CD4-positive, alpha-beta T cell treated with Interleukin-17A for 1 hour (primary cell): ENCODE measurements around the gene ZNF432.
"Not testable (repeated sequence)": the region's sequence is repeated elsewhere in the genome, so short reads cannot be mapped to it uniquely, and the experiment has no call there.

ENCODE experiments used
- DNase-seq: peaks from one replicate; pipeline ENCODE4 v3.0.0-alpha.2; 2020

ZNF432 gene

DNA sequence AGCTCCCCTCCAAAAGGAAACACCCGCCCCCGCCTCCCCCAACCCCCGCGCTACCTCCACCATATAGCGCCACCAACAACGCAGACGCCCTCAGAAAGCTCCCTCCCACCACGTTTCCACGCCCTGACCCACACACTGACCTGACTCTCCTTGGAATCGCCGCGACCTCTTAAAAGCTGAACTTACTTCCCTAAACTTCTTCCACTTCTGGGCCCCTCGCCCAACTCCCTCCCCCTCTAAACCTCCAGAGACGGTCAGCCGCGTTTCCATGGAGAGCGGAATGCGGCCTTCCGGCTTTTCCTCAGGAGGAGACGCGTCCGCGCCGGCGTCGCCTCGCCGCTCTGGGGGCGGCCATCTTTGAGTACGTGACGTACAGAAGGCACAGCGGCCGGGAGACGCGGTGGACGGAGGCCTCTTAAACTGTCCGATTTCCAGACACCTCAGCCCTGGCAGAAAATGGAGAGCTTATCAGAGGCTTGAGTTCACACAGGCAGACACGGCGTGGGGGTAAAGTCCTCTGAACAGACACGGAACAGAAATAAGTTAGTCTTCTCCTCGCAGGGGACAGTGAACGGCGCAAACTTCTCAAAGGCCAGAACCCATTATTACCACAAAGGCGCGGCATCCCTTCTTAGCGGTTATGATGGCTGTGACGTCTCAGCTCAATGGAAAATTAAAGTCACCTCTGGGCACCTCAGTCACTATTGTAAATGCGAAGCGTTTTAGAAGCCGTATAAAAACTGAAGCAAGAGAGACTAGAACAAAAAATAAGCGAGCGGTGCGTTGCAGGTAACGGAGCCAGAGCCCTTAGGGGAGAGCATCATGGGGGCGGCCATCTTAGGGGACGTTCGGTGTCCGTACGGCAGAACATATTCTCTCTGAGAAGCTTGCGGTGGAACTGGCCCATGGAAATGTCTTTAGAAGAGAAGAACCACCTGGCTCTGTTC is at the start of gene ZNF432:
Gene ZNF432 (minus strand): TSS at position 284 of the 947 bp plus-strand sequence. CDS start 1,970 bp downstream, outside the sequence.
- peak; percentile 88 for DNase-seq

DNA sequence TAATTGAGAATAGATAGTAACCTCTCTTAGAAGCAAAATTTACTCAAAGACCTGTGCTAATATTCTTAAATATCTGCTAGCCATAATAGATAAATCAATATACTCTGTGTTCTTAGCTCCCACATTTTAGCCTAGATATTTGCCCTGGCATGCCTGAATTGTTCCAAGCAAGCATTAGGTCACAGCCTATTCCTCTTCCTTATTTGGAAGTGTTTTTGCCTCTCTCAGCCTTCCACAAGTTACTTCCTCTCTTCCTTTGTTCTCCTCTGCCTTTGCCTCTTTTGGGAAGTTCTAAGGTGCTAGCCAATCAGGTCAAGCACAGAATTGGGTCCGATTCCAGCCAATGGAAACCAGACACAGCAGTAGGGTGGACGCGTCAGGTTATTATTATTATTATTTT is 47.8 kb upstream of the ZNF432 start:
- DNase-seq: not testable (repeated sequence)

DNA sequence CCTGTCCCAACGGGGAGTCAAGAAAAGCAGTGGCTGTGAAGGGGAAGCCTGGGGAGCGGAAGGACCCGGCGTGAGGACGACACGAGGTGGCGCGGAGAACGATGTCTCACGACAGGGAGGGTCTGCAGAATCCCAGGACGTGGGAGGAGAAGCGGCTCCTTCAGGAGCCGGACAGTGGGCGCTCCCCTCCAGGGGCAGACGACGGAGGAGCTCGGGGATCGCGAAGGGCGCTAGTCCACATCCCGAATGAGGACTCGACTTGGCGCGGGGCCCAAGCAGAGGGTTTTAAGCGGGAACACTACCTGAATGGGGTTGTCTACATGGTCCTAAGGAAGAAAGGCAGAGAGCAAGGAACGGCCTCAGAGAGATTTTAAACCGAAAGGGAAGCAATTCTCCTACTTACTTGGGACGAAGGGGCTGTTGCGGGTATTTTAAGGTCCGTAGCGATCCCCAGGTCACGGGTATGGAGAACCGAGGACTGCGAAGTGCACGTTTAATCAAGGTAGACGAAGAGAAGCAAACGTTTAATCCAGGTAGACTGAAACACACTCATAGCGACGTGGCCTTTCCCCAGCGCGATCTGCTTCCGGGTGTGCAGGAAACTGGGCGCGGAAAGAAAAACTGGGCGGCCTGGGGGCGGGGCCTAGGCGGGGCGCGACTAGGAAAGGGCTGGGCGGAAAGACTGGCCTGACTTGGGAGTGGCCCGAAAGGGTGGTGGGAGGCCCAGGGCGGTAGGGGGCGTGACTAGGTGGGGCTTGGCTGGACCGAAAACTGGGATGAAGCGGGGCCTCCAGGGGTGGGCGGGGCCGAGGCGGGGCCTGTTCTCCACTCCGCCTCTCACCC is 46.8 kb upstream of the ZNF432 start, which contains the start of gene ZNF841:
Gene ZNF841 (minus strand): TSS at position 594 of the 843 bp plus-strand sequence. CDS start 10,964 bp downstream, outside the sequence.
- DNase-seq: peak; percentile 92

DNA sequence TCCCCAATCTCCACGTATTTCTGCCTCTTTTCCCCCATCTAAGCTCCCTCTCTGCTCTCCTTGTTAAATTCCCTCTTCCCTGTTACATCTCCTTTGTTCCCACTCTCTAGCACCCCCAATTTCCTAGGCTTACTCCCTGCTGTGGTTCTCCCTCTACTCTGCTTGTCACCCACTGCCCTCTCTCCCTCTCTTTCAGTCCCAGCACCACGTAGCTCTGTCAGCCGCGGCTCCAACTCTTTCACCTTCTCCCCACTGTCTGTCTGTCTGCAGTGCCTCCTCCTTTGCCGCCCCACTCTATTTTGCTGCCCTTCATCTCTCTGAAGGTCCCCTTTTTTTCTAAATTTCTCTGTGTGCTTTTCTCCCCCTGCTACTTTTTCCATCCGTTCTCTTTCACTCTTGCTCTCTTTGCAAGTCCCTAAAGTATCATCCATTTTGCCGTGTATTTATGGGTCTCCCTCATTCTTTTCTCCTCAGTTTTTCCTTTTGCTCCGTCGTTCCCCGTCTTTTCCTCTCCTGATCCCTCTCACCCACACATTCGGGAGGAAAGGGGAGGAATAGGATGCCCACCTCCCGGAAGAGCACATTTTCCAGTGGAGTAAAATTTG is 46.0 kb upstream of the ZNF432 start:
- no peak for DNase-seq

DNA sequence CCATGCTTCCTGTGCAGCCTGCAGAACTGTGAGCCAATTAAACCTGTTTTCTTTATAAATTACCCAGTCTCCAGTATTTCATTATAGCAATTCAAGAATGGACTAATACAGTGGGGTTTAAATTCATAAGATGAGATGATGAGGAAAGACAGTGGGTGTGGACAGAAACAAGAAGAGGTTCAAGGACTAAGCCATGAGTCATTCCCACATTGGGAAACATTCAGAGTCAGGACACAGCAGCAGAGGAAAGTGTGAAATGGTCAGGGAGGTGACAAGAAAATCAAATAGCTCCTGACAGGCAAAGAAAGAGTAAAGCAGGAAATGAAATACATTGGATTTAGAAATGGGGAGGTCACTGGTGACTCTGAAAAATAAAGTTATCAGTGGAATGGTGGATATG is 37.8 kb upstream of the ZNF432 start:
- no peak for DNase-seq

DNA sequence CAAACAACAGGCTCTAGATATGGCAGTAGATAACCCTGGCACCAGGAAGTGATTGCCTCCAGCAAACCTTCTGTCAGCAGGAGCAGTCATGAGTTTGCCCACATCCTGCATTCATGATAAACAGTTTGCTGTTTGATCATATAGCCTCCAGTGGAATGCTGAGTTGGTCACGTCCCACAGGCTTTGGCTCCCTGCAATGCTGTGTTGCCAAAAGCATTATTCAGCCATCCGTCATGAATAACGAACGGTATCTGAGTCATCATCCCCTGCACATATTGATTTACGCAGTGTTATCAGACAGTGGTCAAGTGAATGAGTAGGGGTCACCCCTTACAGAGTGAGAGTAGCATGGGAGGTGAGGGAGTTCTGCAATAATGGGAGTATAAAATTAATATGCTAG is 21.9 kb upstream of the ZNF432 start:
- DNase-seq: no peak

DNA sequence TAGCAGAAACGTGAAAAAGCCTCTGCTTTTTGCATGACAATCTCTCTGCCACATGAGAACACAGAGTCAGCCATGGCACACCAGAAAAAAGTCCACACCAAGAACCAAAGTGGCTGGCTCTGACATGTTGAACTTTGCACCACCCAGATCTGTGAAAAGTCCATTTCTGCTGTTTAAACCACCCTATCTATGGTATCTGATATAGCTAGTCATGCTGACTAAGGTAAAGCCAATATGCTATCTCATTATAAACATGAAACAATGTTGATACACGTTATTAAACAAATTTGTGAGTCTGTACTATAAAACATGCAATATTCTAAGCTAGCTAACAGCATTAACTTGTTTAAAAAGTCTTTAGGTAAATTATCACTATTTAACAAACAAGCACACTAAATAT is 21.0 kb upstream of the ZNF432 start:
- DNase-seq: no peak

DNA sequence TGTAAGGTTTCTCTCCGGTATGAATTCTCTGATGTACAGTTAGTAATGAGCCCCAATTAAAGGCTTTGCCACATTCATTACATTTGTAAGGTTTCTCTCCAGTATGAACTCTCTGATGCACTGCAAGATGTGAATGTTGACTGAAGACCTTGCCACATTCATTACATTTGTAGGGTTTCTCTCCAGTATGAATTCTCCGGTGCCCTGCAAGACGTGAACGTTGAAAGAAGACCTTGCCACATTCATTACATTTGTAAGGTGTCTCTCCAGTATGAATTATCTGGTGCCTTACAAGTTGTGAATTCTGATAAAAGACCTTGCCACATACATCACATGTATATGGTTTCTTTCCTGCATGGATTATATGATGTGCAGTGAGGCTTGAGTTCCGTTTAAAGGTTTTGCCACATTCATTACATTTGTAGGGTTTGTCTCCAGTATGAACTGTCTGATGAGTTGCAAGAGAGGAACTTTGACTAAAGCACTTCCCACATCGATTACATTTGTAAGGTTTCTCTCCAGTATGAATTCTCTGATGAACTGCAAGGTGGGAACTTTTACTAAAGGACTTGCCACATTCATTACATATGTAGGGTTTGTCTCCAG is 17.7 kb upstream of the ZNF432 start:
- no peak for DNase-seq

DNA sequence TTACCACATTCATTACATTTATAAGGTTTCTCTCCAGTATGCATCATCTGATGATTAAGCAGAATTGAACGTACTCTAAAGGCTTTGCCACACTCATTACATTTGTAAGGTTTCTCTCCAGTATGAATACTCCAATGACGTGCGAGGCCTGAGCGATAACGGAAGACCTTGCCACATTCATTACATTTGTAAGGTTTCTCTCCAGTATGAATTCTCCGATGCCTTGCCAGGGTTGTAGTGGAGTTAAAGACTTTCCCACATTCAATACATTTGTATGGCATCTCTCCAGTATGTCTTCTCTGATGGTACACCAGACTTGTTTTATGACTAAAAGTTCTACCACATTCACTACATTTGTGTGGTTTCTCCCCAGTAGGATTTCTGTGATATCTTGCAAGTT is 16.8 kb upstream of the ZNF432 start:
- no peak for DNase-seq

DNA sequence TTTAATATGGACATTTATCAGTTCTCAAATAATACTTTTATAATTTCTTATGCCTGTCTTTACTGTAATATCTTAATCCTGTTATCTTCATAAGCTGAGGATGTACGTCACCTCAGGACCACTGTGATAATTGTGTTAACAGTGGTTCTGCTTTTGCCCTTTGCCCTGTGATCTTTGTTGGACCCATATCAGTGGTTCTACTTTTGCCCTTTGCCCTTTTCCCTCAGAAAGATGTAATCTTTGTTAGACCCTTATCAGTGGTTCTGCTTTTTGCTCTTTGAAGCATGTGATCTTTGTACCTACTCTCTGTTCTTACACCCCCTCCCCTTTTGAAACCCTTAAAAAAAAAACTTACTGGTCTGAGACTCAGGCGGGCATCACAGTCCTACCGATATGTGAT is 7.8 kb upstream of the ZNF432 start:
- DNase-seq: not testable (repeated sequence)

DNA sequence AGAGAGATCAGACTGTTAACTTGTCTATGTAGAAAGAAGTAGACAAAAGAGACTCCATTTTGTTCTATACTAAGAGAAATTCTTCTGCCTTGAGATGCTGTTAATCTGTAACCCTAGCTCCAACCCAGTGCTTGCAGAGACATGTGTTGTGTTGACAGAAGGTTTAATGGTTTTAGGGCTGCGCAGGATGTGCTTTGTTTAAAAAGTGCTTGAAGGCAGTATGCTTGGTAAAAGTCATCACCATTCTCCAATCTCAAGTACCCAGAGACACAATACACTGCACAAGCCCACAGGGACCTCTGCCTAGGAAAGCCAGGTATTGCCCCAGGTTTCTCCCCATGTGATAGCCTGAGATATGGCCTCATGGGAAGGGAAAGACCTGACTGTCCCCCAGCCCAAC is 3.1 kb upstream of the ZNF432 start:
- DNase-seq: not testable (repeated sequence)

DNA sequence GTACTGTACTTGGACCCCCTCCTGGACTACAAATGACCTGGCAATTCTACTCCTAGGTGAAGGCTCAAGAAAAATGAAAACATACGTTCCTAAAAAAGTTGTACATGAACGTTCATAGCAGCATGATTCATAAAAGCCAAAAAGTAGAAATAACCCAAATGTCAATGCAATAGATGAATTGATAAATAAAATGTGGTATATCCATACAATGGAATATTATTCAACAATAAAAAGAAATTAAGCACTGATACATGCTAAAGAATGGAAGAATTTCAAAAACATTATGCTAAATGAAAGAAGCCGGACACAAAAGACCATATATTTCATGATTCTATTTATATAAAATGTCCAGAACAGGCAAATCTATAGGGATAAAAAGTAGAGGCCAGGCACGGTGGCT is 9.5 kb downstream of the ZNF432 start:
- no peak for DNase-seq

DNA sequence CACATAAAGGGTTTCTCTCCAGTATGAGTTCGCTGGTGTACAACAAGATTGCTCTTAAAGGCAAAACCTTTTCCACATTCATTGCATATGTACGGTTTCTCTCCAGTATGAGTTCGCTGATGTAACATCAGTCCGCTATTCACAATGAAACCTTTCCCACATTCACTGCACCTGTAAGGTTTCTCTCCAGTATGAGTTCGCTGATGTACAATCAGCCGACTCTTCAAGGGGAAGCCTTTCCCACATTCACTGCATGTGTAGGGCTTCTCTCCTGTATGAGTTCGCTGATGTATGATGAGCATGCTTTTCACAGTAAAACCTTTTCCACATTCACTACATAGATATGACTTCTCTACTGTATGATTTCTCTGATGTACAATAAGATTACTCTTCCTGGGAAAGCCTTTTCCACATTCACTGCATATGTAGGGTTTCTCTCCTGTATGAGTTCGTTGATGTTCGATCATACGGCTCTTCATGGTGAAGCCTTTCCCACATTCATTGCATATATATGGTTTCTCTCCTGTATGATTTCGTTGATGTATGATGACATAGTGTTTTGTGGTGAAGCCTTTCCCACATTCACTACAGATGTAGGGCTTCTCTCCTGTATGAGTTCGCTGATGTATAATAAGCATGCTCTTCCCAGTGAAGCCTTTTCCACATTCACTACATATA is 14.4 kb downstream of the ZNF432 start:
- DNase-seq: no peak

DNA sequence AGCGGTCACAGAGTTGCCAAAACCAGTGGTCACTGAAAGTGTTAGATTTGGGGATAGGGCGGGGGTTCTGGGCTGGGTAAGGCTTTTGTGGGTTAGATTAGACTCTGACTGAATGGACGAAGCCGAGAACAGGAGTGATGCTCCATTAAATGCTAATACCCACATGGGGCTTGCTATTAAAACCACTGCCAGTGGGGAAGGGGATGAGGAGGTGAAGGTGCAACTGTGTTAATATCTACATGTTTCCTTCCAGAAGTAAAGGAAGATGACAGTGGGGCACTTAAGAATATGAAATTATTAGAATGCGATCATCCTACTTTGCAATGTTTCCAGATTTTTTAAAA is 19.9 kb downstream of the ZNF432 start:
- DNase-seq: no peak

DNA sequence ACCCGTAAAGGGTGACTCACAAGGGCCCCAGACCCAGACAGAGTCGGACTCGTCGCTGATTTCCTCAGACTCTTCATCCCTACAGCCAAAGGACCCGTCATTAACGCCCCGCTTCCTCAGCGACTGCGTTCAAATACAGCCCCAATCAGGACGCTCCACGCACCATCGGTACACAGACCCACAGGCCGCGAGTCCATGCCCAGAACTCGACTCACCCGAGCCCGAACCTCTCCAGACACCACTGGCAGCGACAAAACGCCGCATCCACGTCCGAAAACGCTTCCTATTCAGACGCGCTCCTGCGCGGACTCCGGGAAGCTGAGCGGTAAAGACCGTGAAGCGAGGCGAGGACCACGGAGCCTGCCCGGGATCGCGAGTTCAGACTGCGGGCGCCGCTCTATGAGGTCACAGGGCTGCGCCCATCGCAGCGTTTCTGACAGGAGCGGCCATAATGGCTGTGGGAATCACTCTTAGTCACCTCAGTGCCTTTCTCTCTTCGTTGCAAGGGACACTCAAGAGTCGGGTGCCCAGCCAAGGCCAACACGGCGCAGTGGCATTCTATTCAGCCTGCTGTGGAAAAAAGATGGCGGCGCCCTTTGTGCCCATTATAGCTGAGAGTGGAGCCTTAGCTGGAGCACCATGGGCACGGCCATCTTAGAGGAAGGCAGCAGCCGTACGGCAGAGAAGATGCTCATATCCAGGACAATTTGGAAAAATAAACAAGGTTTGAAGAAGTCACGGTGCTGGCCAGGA is 20.4 kb downstream of the ZNF432 start, which contains the start of gene ZNF614:
Gene ZNF614 (minus strand): TSS at position 353 of the 753 bp plus-strand sequence. CDS start 2,634 bp downstream, outside the sequence.
- DNase-seq: peak; percentile 87

DNA sequence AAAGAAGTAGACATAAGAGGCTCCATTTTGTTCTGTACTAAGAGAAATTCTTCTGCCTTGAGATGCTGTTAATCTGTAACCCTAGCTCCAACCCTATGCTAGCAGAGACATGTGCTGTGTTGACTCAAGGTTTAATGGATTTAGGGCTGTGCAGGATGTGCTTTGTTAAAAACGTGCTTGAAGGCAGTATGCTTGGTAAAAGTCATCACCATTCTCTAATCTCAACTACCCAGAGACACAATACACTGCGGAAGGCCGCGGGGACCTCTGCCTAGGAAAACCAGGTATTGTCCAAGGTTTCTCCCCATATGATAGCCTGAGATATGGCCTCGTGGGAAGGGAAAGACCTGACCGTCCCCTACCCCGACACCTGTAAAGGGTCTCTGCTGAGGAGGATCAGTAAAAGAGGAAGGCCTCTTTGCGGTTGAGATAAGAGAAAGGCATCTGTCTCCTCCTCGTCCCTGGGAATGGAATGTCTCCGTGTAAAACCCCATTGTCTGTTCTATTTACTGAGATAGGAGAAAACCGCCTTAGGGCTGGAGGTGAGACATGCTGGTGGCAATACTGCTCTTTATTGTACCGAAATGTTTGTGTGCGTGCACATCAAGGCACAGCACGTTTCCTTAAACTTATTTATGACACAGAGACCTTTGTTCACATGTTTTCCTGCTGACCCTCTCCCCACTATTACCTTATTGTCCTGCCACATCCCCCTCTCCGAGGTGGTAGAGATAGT is 22.2 kb downstream of the ZNF432 start:
- not testable (repeated sequence) for DNase-seq

DNA sequence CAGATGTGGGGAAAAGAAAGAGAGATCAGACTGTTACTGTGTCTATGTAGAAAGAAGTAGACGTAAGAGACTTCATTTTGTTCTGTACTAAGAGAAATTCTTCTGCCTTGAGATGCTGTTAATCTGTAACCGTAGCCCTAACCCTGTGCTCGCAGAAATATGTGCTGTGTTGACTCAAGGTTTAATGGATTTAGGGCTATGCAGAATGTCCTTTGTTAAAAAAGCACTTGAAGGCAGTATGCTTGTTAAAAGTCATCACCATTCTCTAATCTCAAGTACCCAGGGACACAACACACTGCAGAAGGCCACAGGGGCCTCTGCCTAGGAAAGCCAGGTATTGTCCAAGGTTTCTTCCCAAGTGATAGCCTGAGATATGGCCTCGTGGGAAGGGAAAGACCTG is 24.2 kb downstream of the ZNF432 start:
- DNase-seq: not testable (repeated sequence)

DNA sequence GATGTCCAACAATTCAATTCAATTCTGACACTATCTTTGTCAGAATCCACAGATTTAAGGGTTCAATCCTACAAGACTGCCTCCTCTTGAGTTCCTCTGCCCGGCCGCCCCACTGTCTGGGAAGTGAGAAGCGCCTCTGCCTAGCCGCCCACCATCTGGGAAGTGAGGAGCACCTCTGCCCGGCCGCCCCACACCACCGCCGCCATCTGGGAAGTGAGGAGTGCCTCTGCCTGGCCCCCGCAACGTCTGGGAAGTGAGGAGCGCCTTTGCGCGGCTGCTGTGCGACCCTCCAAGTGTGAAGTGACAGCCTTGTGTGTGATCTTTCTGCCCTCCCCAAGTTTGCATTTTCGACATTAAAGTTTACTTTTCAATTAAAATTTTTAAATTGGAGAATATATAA is 26.4 kb downstream of the ZNF432 start:
- DNase-seq: no peak

DNA sequence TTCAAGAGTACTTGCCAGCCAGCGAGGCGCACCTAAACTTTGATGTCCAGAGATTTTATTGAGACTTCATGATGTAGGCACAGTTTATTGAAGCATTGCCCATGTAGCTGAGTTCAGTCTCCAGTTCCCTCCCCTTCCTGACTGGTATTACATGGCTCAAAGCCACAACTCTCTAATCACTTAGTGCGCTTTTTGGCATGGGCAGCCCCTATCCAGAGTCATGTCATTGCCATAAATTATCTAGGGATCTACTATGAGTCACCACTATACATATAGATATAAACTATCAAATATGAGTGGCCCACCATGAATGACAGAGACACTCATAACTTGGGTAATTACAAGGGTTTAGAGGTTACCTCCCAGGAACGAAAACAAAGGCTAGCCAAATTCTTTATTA is 28.1 kb downstream of the ZNF432 start:
- no peak for DNase-seq

DNA sequence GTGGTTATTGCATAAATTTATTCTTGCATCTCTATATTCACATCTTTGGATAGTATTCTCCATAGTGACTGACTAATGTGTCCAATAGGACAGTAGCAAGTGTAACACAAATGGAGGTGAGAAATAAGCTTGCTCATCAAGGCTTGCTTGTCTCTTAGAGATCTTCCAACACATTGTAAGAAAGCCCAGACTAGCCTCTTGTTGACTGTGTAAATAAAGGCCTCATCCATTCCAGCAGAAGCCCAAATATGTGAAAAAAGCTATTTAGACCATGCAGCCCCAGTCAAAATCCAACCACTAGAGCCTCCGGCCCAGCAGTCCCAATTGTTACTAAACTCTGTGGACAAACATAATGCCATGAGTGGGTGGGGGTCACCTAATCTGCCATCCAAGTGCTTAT is 38.0 kb downstream of the ZNF432 start:
- no peak for DNase-seq
